Choroid plexus epithelial cell (primary cell): ENCODE results near the gene PCBP2.

ENCODE experiments used
- DNase-seq: peaks from one replicate; pipeline ENCODE4 v3.0.0-alpha.2; 2010; ENCODE audit warnings: low read depth
- H3K4me3 ChIP-seq: 2 replicates; pipeline ENCODE4 v1.5.1; 2011; ENCODE audit warnings: low read depth, mild to moderate bottlenecking, control low read depth, low read length, moderate library complexity
- TF ChIP-seq, protein P1 (sequence below): conservative IDR thresholded peaks from 2 replicates; pipeline ENCODE4 v1.5.1; 2011; ENCODE audit warnings: low read depth, mild to moderate bottlenecking, control low read depth, inconsistent platforms, low read length, moderate library complexity

The PCBP2 gene

DNA sequence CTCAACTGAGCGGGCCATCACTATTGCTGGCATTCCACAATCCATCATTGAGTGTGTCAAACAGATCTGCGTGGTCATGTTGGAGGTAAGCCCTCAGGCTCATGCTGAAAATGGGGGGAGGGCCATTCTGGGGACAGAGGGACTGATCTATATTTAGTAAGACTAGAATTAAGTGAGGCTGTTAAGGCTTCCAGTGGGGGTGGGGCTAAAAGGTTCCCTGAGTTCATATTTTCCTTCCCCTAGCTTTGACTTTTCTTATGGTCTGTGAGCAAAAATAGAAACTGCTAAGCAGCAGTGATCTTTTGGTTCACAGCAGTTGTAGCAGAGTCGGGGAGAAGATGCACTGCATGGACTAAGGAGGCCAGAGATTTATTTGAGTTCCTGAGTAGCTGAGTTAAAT is 9.2 kb downstream of the PCBP2 start:
- H3K4me3 ChIP-seq, result no peak overlapping the region
- no peak for DNase-seq
- TF ChIP-seq, protein P1, sequence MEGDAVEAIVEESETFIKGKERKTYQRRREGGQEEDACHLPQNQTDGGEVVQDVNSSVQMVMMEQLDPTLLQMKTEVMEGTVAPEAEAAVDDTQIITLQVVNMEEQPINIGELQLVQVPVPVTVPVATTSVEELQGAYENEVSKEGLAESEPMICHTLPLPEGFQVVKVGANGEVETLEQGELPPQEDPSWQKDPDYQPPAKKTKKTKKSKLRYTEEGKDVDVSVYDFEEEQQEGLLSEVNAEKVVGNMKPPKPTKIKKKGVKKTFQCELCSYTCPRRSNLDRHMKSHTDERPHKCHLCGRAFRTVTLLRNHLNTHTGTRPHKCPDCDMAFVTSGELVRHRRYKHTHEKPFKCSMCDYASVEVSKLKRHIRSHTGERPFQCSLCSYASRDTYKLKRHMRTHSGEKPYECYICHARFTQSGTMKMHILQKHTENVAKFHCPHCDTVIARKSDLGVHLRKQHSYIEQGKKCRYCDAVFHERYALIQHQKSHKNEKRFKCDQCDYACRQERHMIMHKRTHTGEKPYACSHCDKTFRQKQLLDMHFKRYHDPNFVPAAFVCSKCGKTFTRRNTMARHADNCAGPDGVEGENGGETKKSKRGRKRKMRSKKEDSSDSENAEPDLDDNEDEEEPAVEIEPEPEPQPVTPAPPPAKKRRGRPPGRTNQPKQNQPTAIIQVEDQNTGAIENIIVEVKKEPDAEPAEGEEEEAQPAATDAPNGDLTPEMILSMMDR, result no peak

DNA sequence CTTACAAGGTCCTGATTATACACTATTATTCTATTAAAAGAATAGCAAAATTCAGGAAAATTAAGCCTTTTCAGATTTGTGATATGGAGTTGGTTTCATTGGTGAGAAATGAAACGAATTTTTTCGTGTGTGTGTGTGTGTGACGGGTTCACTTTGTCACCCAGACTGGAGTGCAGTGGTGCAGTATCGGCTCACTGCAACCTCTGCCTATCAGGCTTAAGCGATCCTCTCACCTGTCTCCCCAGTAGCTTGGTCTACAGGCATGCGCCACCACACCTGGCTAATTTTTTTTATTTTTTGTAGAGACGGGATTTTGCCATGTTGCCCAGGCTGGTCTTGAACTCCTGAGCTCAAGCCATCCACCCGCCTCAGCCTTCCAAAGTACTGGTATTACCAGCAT is 9.7 kb downstream of the PCBP2 start:
- TF ChIP-seq, protein P1, result no peak
- H3K4me3 ChIP-seq, result no peak overlapping the region
- no peak for DNase-seq

DNA sequence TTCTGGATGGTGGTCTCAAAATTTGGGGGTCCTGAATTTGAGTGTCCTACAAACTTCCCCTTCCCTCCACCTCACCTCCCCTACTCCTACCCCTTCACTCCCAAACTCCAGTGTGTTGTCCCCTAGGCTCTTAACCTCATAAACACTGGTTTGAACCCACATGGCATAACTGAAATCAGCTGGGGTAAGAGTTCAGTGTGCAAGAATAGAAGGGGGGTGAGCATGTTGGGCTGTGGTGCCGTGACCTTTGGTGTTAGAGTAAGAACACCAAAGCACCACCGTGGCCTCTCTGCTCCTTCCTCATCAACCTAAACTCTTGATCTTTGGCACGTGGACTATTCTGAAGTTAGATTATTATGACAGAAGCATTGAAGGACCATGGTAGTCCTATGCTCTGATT is 11.0 kb downstream of the PCBP2 start:
- TF ChIP-seq, protein P1, result no peak
- H3K4me3 ChIP-seq, result no peak overlapping the region
- no peak for DNase-seq

DNA sequence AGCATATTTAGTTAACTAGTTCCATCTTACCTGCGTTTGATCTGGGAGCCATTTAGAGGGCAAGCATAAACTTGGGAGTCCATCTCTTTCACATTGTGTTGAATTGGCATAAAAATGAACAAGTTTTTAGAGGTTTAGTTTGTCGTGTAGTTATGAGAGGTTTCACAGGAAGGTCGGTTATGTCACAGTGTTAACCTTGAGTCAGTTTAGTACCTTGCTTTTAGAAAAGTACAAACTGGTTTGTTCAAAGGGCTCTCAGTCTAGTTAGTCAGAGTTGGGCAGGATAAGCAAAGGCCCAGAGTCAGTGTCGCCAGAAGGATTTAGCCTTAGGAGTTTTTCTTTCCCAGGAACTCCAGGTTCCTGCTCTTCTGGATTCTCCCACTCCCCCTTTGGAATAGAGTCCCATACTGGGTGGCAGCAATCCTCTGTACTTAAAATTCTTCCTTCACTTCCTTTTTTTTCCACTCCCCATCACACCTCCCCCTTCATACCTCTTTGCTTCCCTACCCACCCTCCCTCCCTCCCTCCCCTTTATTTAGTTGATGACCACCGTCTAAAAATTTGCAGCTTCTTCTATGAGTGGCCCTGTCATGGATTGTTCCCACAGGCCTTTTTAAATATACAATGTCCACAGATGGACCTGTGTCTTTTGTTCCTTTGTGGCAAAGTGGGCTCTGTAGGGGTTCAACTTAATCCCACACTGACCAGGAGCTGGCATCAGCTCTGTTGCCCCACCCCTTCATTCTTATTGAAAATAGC is 12.1 kb downstream of the PCBP2 start:
- no peak overlapping the region for H3K4me3 ChIP-seq
- no peak for DNase-seq
- TF ChIP-seq, protein P1, result no peak

DNA sequence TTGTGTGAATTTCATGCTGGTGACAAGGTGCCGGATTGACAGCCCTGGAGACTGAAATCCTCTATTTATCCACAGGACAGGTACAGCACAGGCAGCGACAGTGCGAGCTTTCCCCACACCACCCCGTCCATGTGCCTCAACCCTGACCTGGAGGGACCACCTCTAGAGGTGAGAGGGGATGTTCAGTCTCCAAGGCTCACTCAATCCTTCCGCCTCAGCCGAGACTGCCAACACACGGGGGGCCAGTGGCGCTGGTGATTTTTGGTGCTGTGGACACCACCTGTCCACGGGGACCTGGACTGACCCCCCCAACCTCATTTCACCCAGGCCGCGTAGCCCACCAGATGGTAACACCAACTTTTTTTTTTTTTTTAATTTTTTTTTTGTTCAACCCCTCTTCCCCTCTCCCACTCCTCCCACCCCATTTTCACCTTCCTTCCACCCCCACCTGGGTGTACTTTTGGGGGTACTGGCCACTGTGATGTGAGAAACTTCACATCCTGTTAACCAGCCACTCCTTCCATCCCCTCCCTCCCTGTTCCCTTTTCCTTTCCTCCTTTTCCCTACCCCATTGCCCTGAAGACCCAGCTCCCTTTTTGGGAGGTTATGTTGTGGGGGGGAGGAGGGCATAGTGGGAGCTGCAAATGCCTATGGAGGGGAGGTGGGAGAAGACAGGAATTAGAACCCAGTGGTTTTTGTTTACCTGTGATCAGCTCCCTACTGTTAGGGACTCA is 12.9 kb downstream of the PCBP2 start:
- no peak overlapping the region for H3K4me3 ChIP-seq
- TF ChIP-seq, protein P1, result no peak
- DNase-seq, result no peak

DNA sequence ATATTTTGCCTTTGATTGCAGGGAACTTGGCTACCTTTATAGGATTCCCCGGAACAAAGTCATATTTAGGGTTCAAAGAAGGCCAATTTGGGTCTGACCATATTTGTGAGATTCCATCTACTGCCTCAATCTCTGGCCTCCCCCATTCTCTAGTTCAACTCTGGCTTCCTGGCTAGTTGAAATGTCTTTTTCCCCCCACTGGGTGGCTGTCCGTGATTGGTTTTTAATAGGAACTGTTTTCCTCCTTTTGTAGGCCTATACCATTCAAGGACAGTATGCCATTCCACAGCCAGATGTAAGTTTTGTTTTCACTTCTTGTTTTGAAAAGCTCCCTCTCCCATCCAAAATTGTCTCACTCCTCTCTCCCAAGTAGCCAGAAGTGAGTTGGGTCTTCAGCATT is 13.8 kb downstream of the PCBP2 start:
- TF ChIP-seq, protein P1, result peak; percentile 21
- DNase-seq, result no peak
- no peak overlapping the region for H3K4me3 ChIP-seq
